Prostate gland (tissue), 2 donors: ENCODE measurements around the gene ENOX1. TPM values are rescaled to one million over a fixed set of nuclear protein-coding genes. Genes with fewer than 3 reads are reported as not detected.

Experiments
- DNase-seq: peaks from one replicate; pipeline ENCODE4 v3.0.0-alpha.2; 2019; ENCODE audit warnings: low spot score
- H3K27ac ChIP-seq, 2 donors: fragments of 200-600 bp; sonication (generic); 2 replicates each; pipeline ENCODE4 v1.5.1; 2017 to 2019
- H3K27me3 ChIP-seq: fragments of 200-600 bp; sonication (generic); replicated peaks from 2 replicates; pipeline ENCODE4 v1.5.1; 2019; ENCODE audit not compliant: insufficient read depth
- H3K36me3 ChIP-seq, 2 donors: fragments of 200-600 bp; sonication (generic); 1 replicate in 1 of 2; 2 replicates in 1 of 2; pipeline versions ENCODE4 v1.5.1 to v1.8.1; 2017 to 2019
- H3K4me1 ChIP-seq: fragments of 200-600 bp; sonication (generic); replicated peaks from 2 replicates; pipeline ENCODE4 v1.5.1; 2019
- H3K4me3 ChIP-seq, 2 donors: fragments of 200-600 bp; sonication (generic); 2 replicates each; pipeline ENCODE4 v1.5.1; 2017 to 2019
- H3K9me3 ChIP-seq: fragments of 200-600 bp; sonication (generic); 2 replicates; pipeline ENCODE4 v1.5.1; 2017
- POLR2A ChIP-seq: fragments of 450-650 bp; IDR thresholded peaks from one replicate; pipeline ENCODE4 v1.6.1; 2016; ENCODE audit warnings: antibody characterized with exemption, mild to moderate bottlenecking
- POLR2AphosphoS5 ChIP-seq: sonication (generic); formaldehyde crosslinking; IDR thresholded peaks from one replicate; pipeline ENCODE4 v1.6.1; 2017; ENCODE audit warnings: antibody characterized with exemption
- WGBS: methylation state at CpG from one replicate; pipeline ENCODE4 v1.1.5; 2018; 5-methylcytosine and 5-hydroxymethylcytosine counted together
- intact Hi-C: fragments of 100-400 bp; cut with DNase I; formaldehyde crosslinking; loops from one replicate; pipeline ENCODE4 v1.14.2; 2022
- total RNA-seq, 2 donors: library from RNA; depleted of rRNA; stranded (reverse); fragments of >200 nt; gene quantifications; one replicate each; pipeline ENCODE4 v1.1.0, GENCODE V29; 2016
- TF ChIP-seq, protein P1 (sequence below), 4 experiments: fragments of 200-600 bp in 2 of 4; fragments of 450-650 bp in 2 of 4; sonication (generic) in 2 of 4; IDR thresholded peaks; 1 replicate in 3 of 4; 2 replicates in 1 of 4; pipeline ENCODE4 v1.5.1; 2016 to 2019; ENCODE audit warnings: antibody characterized with exemption in 4 of 4, mild to moderate bottlenecking in 2 of 4, moderate library complexity in 2 of 4

The ENOX1 gene
- total RNA-seq, 2 donors from 2014 or later: 4.5 to 5.3 TPM

DNA sequence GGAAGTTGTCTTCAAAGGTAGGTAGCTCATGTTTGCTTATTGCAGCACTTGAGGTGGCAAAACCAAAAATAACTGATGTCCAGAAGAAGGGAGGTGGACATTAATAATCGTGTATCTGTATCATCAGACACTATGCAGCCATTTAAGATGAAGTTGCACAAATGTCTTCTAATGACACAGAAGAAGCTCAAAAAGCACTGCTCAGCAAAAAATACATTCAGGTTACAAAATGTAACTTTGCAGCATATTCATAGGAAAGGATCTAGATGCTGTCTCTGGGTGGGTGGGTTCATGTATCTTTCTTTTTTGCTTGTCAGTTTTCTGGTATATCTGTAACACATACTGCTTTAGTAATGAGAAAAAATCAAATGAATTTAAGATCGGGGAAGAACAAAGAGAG, 515.6 kb downstream of the ENOX1 start:
- no peak for DNase-seq
- no peaks in the 10 kb centered on the region for H3K4me1 ChIP-seq
- H3K36me3 ChIP-seq: no peaks in the 10 kb centered on the region
- no peak for TF ChIP-seq POLR2AphosphoS5
- TF ChIP-seq POLR2A: no peak
- TF ChIP-seq, protein P1, sequence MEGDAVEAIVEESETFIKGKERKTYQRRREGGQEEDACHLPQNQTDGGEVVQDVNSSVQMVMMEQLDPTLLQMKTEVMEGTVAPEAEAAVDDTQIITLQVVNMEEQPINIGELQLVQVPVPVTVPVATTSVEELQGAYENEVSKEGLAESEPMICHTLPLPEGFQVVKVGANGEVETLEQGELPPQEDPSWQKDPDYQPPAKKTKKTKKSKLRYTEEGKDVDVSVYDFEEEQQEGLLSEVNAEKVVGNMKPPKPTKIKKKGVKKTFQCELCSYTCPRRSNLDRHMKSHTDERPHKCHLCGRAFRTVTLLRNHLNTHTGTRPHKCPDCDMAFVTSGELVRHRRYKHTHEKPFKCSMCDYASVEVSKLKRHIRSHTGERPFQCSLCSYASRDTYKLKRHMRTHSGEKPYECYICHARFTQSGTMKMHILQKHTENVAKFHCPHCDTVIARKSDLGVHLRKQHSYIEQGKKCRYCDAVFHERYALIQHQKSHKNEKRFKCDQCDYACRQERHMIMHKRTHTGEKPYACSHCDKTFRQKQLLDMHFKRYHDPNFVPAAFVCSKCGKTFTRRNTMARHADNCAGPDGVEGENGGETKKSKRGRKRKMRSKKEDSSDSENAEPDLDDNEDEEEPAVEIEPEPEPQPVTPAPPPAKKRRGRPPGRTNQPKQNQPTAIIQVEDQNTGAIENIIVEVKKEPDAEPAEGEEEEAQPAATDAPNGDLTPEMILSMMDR (IDR thresholded peaks at IDR 0.05): no peak
- H3K27ac ChIP-seq: no peak overlapping the region
- 90% methylated on average over 2 of the region's 2 CpGs for WGBS
- no peak overlapping the region for H3K4me3 ChIP-seq
- intact Hi-C loops: no loop called here
- H3K9me3 ChIP-seq: no peaks in the 10 kb centered on the region
- H3K27me3 ChIP-seq: no peaks in the 10 kb centered on the region

DNA sequence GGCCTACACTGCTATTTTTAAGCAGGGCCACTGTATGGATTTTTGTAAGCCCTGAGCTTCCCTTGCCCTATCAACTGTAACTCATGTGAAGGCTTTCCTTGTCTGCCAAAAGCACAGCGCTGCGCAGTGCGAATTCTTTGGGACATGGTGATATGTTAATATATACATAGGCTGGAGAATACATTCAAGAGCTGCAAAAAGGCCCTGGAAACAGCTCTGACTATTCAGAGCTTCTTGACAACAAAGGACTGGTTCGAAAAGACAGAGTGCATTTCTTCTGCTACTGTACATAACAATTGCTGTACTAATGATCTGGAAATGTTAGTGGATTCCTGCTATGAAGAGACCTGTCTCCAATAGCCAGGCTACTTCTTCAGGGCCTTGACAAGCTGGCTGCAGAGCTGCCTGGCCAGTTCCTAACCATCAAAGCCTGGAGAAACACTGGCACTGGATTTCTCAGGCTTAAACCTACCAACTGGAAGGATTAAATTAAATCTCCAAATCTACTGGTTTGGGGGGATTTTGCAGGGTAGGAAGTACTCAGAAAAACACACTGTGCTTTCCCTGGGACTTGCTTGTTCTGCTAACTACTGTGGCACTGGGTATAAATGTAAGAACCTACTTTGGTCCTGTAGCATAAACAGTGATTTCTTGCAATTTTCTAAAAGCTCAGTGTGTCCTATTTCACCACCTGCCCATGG, 516.5 kb downstream of the ENOX1 start:
- DNase-seq: no peak
- Histone ChIP-seq H3K27ac (no peak overlapping the region), H3K4me3 (no peak overlapping the region), H3K4me1 (no peaks in the 10 kb centered on the region), H3K9me3 (no peaks in the 10 kb centered on the region), H3K27me3 (no peaks in the 10 kb centered on the region), H3K36me3 (no peaks in the 10 kb centered on the region)
- TF ChIP-seq, protein P1 (IDR thresholded peaks at IDR 0.05): no peak
- TF ChIP-seq POLR2A: no peak
- TF ChIP-seq POLR2AphosphoS5: no peak
- intact Hi-C loops: no loop called here
- 72% methylated on average over 4 of the region's 4 CpGs for WGBS

DNA sequence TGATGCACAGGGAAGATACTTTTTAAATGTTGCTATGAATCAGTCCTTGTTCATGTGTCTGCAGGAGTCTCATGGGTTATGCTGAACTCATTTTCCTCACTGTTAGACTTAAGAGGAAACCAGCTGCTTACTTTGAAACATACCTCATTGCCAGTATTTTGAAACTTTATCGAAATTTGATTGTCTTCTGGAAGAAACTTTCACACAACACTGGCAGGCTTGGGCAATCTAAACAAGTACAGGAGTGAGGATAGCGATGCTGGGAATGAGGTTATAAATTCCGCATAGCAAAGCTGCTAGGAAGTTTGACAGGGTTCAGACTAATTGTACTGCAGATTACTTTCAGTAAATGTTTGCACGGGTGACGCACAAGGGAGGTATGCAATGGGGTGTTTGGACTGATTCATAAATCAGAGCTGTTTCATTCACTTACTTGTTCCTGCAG, 517.7 kb downstream of the ENOX1 start:
- no peak overlapping the region for H3K4me3 ChIP-seq
- H3K4me1 ChIP-seq: no peaks in the 10 kb centered on the region
- WGBS: 6% methylated on average over 5 of the region's 5 CpGs
- intact Hi-C loops: no loop called here
- TF ChIP-seq, protein P1 (IDR thresholded peaks at IDR 0.05): no peak
- TF ChIP-seq POLR2AphosphoS5: peak; percentile 87
- no peak for TF ChIP-seq POLR2A
- no peaks in the 10 kb centered on the region for H3K36me3 ChIP-seq
- no peaks in the 10 kb centered on the region for H3K27me3 ChIP-seq
- H3K27ac ChIP-seq: no peak overlapping the region
- H3K9me3 ChIP-seq: no peaks in the 10 kb centered on the region
- peak; percentile 76 for DNase-seq

DNA sequence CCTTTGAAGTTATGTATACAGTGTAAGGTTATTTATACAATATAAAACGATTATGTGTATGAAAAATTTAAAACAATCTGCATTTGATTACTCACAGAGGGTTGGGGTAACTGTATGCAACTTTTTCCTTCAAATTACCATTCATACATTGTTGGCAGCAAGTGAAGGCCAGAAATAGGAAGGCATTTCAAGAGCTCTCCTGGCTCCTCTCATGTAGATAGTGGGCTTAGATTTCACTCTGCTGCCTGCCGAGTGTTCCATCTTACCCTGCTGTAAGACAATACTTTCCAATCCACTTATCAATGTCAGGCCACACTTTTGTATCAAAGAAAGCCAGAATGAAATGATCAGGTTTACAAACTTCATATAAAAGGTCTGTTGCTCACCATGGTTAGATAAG, 518.1 kb downstream of the ENOX1 start:
- WGBS: 43% methylated on average over 2 of the region's 2 CpGs
- H3K27ac ChIP-seq: no peak overlapping the region

More for the DNA sequence above, 518.1 kb downstream of the ENOX1 start:
- intact Hi-C loops: no loop called here
- Histone ChIP-seq H3K4me3 (no peak overlapping the region), H3K36me3 (no peaks in the 10 kb centered on the region), H3K27me3 (no peaks in the 10 kb centered on the region), H3K4me1 (no peaks in the 10 kb centered on the region), H3K9me3 (no peaks in the 10 kb centered on the region)
- DNase-seq: no peak
- TF ChIP-seq, protein P1 (IDR thresholded peaks at IDR 0.05): no peak
- no peak for TF ChIP-seq POLR2AphosphoS5
- no peak for TF ChIP-seq POLR2A
